NK-92 (cell line): ENCODE data around the gene MTERF4.
A peak's percentile ranks its signal among the peaks of the same experiment; 100 is the strongest.

Experiments used
- DNase-seq: peaks from one replicate; lab custom pipeline; 2025; ENCODE audit not compliant: unreplicated experiment; lab: John Stamatoyannopoulos, UW

MTERF4 gene

DNA sequence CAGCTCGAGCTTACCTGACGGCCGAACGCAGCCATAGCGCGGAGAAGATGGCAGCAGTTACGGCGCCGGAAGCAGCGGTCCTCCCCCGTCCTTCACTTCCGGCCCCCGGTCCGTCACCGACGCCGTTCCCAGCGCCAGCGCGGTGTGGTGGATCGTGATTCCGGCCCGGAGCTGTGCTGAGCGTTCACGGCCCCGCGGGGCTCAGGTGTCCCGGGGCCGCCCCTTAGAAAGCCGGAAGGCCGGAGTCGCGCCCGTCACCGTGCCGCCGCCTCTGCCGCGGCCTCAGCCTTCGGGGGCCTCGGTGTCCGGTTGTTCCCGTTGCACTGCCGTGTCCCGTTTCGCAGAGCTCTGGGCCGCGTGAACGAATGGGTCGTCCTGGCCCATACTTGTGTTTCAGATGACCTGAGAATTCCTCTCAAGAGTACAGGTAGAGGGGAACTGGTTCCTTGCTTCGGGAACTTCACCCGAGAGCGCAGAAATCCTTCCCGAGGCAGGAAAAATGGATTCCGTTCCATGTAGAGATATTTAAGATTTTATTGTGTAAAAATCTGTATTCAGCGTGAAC lies at the start of gene MTERF4:
MTERF4 (minus strand) TSS at position 49 of the 565 bp plus-strand sequence; CDS start at position 35, 14 bp downstream.
- DNase-seq: no peak

DNA sequence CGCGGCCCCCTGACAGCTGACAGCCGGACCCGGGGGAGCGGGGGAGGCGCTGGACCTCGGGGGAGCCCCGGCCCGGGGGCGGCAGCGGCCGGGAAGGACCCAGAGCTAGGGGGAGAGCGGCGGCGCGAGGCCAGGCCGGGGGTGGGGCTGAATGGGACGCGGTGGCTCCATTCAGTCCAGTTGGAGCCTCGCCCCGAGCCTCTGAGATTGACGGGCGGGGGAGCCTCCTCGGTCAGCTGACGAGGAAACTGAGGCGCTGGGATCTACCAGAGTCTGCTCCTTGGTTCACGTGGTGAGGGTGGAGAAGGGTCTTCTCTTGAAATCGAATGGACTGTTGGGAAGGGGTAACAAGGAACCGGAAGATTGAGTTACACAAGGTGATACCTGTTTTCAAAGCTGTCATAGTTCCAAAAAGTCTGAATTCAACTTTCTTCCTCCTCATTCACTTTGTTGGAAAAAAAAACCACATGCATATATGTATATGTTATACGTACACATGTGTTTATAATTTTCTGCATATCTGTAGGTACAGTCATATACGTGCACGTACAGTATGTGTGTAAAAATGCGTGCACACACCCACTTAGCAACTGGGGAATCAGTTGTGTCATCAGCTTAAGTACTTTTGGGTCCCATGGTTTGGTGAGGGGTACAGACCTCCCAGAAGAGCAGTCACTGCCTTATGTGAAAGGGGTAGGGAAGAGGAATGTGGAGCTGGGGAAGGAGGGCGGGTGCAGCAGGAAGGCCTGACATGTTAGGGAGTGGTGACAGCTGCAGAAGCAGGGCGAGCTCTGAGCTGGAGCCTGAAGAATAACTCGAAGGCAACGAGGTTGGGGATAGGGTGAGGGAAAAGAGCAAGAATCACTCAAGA lies 48.8 kb upstream of the MTERF4 start:
- DNase-seq: no peak

GRCh38 chr2:241149925-241150659 lies 48.0 kb upstream of the MTERF4 start, which contains the start of gene PPP1R7:
PPP1R7 (plus strand) TSS chr2:241150467; CDS start chr2:241150496, 29 bp downstream.
- DNase-seq: peak; percentile 65

GRCh38 chr2:241149675-241149924 lies 47.5 kb upstream of the MTERF4 start:
- no peak for DNase-seq

DNA sequence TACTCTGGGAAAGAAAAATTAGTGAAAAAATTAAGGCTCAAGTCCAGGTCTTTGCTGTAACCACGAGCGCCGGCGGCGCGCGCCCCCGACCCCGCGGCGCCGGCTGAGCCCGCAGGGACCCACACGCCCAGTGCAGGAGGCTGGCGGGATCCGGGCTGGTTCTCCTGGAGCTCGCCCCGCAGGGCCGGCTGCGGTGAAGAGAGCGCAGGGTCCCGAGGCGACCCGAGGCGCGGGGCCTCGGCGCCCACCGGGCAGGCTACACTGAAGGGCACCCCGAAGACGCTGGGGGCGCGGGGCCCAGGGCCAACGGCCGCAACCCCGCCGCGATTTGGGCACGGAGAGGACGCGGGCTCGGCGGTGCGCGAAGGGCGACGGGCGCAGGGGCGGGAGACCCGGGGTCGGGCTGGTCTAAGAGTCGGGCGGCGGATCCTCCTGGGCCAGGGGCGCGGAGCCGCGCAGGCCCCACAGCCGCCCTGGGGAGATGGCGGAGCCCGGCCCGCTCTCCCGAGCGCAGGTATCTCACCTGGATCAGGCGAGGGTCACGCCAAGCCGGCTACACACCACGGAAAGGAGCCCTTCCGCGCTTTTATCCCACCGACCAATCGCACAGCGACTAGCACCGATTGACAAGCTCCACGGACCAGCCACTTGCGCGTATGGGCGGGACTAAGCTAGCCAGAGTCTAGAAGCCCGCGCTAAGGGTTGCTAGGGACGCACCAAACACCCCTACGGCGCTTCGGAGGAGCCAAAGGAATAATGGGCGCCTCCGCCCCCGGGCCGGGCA lies 47.0 kb upstream of the MTERF4 start, which contains the start of gene PASK:
PASK (minus strand) TSS at position 582 of the 784 bp plus-strand sequence. CDS start 6,440 bp downstream, outside the sequence.
- DNase-seq: peak; percentile 52

GRCh38 chr2:241148239-241148638 lies 46.2 kb upstream of the MTERF4 start:
- DNase-seq: no peak

DNA sequence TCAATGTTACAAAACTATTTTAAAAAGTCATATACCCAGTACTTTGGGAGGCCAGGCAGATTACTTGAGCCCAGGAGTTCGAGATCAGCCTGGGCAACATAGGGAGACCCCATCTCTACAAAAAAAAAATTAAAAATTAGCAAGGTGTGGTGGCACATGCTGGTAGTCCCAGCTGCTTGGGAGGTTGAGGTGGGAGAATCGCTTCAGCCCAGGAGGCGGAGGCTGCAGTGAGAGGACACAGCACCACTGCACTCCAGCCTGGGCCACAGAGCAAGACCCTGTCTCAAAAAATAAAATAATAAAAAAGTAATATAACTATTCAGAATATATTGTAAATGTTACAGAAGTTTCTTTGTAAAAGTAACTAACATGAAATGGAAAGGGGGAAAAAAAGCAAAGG lies 45.2 kb upstream of the MTERF4 start:
- DNase-seq: no peak

DNA sequence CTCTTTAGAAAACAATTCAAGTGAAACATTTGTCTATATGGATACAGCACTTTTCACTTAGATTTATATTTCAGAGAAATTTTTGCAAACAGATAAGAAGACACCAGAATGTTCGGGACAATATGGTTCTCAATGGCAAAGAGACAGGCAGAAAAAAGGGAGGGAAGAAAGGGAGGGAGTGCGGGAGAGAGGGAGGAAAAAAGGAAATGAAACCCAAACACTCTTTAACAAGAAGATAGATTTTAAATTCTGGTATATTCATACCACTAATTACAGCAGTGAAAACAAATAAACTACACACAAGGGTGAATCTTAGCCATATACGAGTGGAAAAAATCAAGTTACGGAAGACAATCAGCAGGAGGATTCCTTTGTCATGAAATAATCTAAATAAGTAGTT lies 44.2 kb upstream of the MTERF4 start:
- DNase-seq: no peak

DNA sequence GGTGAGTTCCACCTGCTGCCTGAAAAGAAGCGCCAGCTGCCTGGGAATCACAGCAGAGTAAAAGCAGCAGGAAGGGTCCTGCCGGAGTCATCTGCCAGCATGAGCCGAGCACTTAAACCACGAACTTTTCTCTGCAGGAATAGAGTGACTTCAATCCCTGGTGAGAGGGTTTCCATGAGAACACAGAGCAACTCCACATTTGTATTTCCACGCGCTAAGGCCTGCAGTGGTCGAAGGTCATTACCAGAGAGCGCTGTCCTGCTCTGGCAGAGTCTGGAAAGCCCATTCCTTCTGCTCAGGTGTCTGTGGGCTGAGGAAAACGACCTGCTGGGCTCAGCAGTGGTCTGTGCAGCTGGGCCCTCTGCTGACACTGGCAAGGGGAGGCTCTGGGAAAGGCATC lies 40.5 kb upstream of the MTERF4 start:
- no peak for DNase-seq

GRCh38 chr2:241142063-241142462 lies 40.0 kb upstream of the MTERF4 start:
- DNase-seq: no peak

GRCh38 chr2:241141214-241141770 lies 39.2 kb upstream of the MTERF4 start:
- DNase-seq: no peak

DNA sequence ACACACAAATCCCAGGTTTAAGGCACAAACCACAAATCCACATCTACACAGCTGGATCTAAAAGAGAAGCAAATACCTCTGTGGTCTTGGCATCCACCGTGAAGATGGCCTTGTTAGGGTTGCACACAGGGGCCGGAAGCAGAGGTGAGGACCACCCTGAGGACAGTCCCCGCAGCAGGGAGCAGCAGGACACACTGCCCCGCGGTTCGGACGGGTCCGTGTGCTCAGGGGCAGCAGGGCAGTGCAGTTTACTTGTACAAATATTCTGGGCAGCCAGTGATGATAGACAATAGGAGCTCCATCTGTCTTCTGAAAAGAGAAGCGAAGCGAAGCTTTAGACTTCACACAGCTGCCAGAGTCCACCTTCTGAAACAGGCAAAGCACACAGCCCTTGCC lies 38.4 kb upstream of the MTERF4 start:
- no peak for DNase-seq

DNA sequence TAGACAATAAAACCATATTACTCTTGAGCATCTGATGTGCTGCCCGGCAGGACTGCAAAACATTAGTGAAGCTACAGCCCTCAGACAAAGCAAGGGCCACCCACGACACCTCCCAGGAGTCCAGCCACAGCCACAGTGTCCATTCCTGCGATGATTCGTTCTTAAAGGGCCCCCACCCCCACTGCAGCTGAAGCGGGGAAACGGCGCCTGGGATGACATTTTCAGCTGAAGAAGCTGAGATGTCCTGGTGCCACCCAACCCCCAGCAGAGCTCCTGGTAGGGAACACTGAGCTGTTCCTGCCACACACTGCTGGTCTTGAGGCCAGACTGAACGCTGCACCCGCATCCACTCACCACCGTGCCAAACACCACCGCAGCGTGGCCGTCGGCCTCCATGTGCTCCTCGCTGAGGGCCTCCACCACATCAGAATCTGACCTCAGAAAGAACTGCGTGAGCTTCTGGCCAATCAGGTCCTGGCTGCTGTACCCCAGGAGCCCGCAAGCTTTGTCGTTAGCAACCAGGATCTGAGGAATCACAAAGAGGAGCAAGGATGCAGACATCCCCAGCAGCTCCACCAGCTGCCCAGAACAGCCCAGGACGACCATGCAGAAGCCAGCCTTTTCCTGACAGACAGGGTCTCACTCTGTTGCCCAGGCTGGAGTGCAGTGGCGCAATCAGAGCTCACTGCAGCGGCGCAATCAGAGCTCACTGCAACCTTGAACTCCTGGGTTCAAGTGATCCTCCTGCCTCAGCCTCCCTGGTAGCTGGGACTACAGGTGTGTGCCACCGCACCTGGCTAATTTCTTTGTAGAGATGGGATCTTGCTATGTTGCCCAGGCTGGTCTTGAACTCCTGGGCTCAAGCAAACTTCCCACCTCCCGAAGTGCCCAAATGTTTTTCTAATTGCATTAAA lies 37.7 kb upstream of the MTERF4 start:
- no peak for DNase-seq

DNA sequence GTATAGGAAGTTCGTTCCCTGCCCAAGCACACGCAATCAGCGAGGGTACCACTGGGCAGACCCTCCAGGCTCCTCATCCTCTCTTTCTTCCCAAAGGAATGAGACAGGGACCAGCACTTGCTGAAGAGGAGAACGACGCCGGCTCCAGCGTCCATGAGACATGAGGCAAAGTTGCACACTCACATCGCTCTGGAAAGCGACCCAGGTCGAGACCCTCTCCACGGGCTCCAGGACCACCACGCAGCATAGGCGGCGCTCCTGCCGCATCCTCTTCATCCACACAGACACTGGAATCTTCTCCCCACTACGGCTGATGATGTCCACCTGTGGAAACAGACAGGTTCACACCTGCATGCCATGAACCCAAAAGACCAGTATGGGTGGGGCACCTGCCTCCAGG lies 36.4 kb upstream of the MTERF4 start:
- no peak for DNase-seq

- DNase-seq: no peak
These were observed 35.4 kb upstream of the MTERF4 start for GRCh38 chr2:241137276-241138190.

DNA sequence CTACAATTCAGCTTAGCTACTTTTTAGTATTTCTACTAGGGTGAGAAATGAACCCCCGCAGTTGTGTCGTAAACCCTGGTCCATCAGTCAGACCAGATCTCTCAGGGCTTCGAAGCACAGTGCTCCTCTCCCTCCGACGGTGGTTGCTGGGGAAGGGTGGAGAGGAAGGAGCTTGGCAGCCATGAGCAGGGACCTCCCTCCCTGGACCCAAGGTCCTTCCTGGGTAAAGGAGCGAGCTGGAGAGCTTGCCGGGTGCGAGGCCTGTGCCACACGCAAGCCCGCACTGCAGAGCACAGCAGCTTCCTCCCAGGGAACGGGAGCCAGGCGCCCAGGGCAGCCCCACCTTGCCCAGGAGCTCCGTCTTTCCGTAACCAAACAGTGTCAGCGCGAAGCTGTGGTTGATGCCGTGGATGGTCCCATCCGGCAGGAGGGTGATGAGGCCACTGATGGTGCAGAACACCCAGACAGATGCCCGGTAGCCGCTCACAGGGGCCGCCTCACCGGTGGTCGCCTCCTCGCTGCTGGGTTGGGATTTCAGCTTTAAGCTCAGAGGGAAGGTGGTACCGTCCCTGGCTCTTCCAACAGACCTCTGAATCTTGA lies 34.7 kb upstream of the MTERF4 start:
- no peak for DNase-seq

- DNase-seq: no peak
These were observed 34.1 kb upstream of the MTERF4 start for GRCh38 chr2:241136191-241136590.

DNA sequence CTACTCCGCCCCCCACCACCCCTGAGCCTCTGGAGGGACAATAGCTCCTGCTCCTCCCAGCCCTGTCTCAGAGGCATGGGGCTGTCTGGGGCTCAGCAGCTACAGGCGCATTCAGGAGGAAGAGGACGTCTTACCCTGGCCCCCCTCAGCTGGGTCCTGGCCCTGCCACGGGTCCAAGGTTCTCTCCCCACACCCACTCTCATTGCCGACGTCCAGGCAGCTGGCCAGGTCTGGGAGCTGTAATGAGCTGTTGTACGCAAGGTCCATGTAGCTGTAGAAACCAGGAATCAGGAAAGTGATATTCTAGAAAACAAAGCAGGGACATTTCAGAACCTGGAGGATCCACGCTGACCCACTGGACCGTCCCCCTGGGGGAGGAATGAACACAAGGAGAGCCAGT lies 33.6 kb upstream of the MTERF4 start:
- no peak for DNase-seq
